ENCODE measurements around the gene LRAT. TPM values are rescaled to one million over a fixed set of nuclear protein-coding genes. Genes with fewer than 3 reads are reported as not detected.

Gene LRAT
- total and polyA plus RNA-seq, 2 of the 8 experiments (the other 6 are each of a cell fraction or from before 2014, with no cell fraction given), result 4.3 to 10.3 TPM

DNA sequence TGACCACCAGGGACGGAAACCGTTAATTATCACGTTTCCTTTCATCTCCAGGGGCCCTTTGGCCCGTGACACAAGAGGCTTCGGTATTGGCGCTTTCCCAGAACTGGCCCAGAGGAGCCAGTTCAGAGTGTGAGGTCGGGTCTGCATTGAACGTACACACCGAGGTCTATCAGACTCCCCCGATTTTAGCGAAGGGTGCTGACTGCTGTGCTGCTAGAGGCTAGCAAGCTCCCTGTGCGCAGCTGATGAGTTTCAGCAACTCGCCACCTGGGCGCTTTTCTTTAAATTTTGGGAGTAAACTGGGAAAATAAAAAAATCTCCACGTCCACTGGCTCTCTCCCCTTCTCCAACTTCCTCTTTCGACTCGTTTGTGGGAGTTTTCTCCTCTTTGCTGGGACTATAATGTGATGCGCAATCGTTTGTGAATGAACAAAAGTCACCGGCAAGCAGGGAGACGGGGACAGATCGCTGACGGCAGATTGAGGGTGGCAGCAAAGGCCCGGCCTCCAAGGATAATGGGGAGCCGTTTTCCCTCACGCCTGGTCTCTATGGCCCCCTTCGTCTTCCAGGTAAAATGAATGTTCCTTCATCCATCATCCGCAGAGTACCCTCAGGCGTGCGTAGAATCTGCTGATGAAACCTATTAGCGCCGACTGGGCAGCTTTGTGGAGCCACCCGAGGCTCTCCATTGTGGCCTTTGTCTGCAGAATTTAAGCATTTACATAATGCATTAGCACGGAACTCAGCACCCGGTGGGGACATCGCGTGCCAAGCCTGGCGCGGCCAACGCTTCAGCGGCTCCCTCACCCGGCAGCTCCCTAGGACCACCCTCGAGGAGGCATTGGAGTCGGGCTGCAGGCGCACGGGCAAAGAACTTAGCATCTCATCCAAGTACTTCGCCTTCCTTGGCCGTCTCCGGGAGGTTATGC, 1.6 kb upstream of the LRAT start (continued):
- TF ChIP-seq CTCF (IDR thresholded peaks at IDR 0.05; ENCODE audit: control extremely low read depth in 1 of 3, insufficient read depth in 1 of 3, low read depth in 1 of 3, low read length in 3 of 3) (peak in 1 of 3 experiments; percentile 8; a peak in 1 of 4 replicates), CREB1 (IDR thresholded peaks at IDR 0.05) (no peak), SP1 (IDR thresholded peaks at IDR 0.05; ENCODE audit: low read depth, low read length) (0 out of 2 replicates have a peak, but pooled peaks have one; percentile 16), BACH1 (IDR thresholded peaks at IDR 0.05; ENCODE audit: low read length) (no peak)
- TF ChIP-seq, protein P1, sequence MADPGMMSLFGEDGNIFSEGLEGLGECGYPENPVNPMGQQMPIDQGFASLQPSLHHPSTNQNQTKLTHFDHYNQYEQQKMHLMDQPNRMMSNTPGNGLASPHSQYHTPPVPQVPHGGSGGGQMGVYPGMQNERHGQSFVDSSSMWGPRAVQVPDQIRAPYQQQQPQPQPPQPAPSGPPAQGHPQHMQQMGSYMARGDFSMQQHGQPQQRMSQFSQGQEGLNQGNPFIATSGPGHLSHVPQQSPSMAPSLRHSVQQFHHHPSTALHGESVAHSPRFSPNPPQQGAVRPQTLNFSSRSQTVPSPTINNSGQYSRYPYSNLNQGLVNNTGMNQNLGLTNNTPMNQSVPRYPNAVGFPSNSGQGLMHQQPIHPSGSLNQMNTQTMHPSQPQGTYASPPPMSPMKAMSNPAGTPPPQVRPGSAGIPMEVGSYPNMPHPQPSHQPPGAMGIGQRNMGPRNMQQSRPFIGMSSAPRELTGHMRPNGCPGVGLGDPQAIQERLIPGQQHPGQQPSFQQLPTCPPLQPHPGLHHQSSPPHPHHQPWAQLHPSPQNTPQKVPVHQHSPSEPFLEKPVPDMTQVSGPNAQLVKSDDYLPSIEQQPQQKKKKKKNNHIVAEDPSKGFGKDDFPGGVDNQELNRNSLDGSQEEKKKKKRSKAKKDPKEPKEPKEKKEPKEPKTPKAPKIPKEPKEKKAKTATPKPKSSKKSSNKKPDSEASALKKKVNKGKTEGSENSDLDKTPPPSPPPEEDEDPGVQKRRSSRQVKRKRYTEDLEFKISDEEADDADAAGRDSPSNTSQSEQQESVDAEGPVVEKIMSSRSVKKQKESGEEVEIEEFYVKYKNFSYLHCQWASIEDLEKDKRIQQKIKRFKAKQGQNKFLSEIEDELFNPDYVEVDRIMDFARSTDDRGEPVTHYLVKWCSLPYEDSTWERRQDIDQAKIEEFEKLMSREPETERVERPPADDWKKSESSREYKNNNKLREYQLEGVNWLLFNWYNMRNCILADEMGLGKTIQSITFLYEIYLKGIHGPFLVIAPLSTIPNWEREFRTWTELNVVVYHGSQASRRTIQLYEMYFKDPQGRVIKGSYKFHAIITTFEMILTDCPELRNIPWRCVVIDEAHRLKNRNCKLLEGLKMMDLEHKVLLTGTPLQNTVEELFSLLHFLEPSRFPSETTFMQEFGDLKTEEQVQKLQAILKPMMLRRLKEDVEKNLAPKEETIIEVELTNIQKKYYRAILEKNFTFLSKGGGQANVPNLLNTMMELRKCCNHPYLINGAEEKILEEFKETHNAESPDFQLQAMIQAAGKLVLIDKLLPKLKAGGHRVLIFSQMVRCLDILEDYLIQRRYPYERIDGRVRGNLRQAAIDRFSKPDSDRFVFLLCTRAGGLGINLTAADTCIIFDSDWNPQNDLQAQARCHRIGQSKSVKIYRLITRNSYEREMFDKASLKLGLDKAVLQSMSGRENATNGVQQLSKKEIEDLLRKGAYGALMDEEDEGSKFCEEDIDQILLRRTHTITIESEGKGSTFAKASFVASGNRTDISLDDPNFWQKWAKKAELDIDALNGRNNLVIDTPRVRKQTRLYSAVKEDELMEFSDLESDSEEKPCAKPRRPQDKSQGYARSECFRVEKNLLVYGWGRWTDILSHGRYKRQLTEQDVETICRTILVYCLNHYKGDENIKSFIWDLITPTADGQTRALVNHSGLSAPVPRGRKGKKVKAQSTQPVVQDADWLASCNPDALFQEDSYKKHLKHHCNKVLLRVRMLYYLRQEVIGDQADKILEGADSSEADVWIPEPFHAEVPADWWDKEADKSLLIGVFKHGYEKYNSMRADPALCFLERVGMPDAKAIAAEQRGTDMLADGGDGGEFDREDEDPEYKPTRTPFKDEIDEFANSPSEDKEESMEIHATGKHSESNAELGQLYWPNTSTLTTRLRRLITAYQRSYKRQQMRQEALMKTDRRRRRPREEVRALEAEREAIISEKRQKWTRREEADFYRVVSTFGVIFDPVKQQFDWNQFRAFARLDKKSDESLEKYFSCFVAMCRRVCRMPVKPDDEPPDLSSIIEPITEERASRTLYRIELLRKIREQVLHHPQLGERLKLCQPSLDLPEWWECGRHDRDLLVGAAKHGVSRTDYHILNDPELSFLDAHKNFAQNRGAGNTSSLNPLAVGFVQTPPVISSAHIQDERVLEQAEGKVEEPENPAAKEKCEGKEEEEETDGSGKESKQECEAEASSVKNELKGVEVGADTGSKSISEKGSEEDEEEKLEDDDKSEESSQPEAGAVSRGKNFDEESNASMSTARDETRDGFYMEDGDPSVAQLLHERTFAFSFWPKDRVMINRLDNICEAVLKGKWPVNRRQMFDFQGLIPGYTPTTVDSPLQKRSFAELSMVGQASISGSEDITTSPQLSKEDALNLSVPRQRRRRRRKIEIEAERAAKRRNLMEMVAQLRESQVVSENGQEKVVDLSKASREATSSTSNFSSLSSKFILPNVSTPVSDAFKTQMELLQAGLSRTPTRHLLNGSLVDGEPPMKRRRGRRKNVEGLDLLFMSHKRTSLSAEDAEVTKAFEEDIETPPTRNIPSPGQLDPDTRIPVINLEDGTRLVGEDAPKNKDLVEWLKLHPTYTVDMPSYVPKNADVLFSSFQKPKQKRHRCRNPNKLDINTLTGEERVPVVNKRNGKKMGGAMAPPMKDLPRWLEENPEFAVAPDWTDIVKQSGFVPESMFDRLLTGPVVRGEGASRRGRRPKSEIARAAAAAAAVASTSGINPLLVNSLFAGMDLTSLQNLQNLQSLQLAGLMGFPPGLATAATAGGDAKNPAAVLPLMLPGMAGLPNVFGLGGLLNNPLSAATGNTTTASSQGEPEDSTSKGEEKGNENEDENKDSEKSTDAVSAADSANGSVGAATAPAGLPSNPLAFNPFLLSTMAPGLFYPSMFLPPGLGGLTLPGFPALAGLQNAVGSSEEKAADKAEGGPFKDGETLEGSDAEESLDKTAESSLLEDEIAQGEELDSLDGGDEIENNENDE (IDR thresholded peaks at IDR 0.05; ENCODE audit: insufficient replicate concordance, low read length), result no peak
- TF ChIP-seq, protein P2, sequence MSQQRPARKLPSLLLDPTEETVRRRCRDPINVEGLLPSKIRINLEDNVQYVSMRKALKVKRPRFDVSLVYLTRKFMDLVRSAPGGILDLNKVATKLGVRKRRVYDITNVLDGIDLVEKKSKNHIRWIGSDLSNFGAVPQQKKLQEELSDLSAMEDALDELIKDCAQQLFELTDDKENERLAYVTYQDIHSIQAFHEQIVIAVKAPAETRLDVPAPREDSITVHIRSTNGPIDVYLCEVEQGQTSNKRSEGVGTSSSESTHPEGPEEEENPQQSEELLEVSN (IDR thresholded peaks at IDR 0.05), result peak; percentile 72; the same call in 1 of the 2 replicates
